Measurements from ENCODE around the gene TTC7B. TPM values are rescaled to one million over a fixed set of nuclear protein-coding genes. Genes with fewer than 3 reads are reported as not detected.

TTC7B gene
- total RNA-seq, 1 donor from 2014 or later: 55.5 TPM

- H3K36me3 ChIP-seq: peaks cover 4% of the 10 kb centered on the region
- no peaks in the 10 kb centered on the region for H3K9me3 ChIP-seq (replicated peaks)
- TF ChIP-seq CTCF (IDR thresholded peaks at IDR 0.05; ENCODE audit: borderline replicate concordance): no peak
- intact Hi-C loops (cut with micrococcal nuclease): no loop called here
- H3K27ac ChIP-seq (replicated peaks): peak overlapping the region; percentile 93
- DNase-seq: peak; percentile 55
- no peaks in the 10 kb centered on the region for H3K27me3 ChIP-seq (ENCODE audit: low read depth)
- no peak overlapping the region for H3K4me3 ChIP-seq
- H3K4me1 ChIP-seq: peaks cover 50% of the 10 kb centered on the region
Observed at GRCh38 chr14:90545966-90546751, 270.1 kb downstream of the TTC7B start.

GRCh38 chr14:90545382-90545781, 270.8 kb downstream of the TTC7B start:
- no peaks in the 10 kb centered on the region for H3K27me3 ChIP-seq (ENCODE audit: low read depth)

GRCh38 chr14:90544971-90545370, 271.3 kb downstream of the TTC7B start:
- DNase-seq: no peak
- H3K9me3 ChIP-seq (replicated peaks): no peaks in the 10 kb centered on the region
- intact Hi-C loops (cut with micrococcal nuclease): no loop called here
- H3K4me1 ChIP-seq: peaks cover 42% of the 10 kb centered on the region
- H3K27ac ChIP-seq (replicated peaks): peak overlapping the region; percentile 93
- H3K27me3 ChIP-seq (ENCODE audit: low read depth): no peaks in the 10 kb centered on the region
- no peak for TF ChIP-seq CTCF (IDR thresholded peaks at IDR 0.05; ENCODE audit: borderline replicate concordance)
- no peak overlapping the region for H3K4me3 ChIP-seq
- peaks cover 13% of the 10 kb centered on the region for H3K36me3 ChIP-seq

More at GRCh38 chr14:90545382-90545781, 270.8 kb downstream of the TTC7B start:
- Histone ChIP-seq H3K4me1 (peaks cover 42% of the 10 kb centered on the region), H3K4me3 (no peak overlapping the region), H3K27ac (replicated peaks) (peak overlapping the region; percentile 93), H3K36me3 (peaks cover 10% of the 10 kb centered on the region), H3K9me3 (replicated peaks) (no peaks in the 10 kb centered on the region)
- no peak for DNase-seq
- no peak for TF ChIP-seq CTCF (IDR thresholded peaks at IDR 0.05; ENCODE audit: borderline replicate concordance)
- intact Hi-C loops (cut with micrococcal nuclease): no loop called here

- H3K27ac ChIP-seq (replicated peaks): peak overlapping the region; percentile 93
- peaks cover 17% of the 10 kb centered on the region for H3K36me3 ChIP-seq
- no peak overlapping the region for H3K4me3 ChIP-seq
- no peaks in the 10 kb centered on the region for H3K27me3 ChIP-seq (ENCODE audit: low read depth)
- no peak for TF ChIP-seq CTCF (IDR thresholded peaks at IDR 0.05; ENCODE audit: borderline replicate concordance)
- no peak for DNase-seq
- H3K4me1 ChIP-seq: peaks cover 42% of the 10 kb centered on the region
- no peaks in the 10 kb centered on the region for H3K9me3 ChIP-seq (replicated peaks)
- intact Hi-C loops (cut with micrococcal nuclease): no loop called here
Observed at GRCh38 chr14:90544566-90544965, 271.7 kb downstream of the TTC7B start.

- H3K27ac ChIP-seq (replicated peaks): no peak overlapping the region
- H3K4me3 ChIP-seq: no peak overlapping the region
- no peaks in the 10 kb centered on the region for H3K27me3 ChIP-seq (ENCODE audit: low read depth)
- H3K4me1 ChIP-seq: peaks cover 42% of the 10 kb centered on the region
- DNase-seq: no peak
- intact Hi-C loops (cut with micrococcal nuclease): no loop called here
- no peaks in the 10 kb centered on the region for H3K9me3 ChIP-seq (replicated peaks)
- no peak for TF ChIP-seq CTCF (IDR thresholded peaks at IDR 0.05; ENCODE audit: borderline replicate concordance)
- peaks cover 22% of the 10 kb centered on the region for H3K36me3 ChIP-seq
Observed at GRCh38 chr14:90543876-90544275, 272.4 kb downstream of the TTC7B start.

Data from left ventricle myocardium inferior (tissue), 1 donor.